Measurements from ENCODE around the gene GPR55. TPM values are rescaled to one million over a fixed set of nuclear protein-coding genes. Genes with fewer than 3 reads are reported as not detected.

The GPR55 gene
- total RNA-seq, 1 experiment from 2014 or later, result 0.07 TPM

GRCh38 chr2:230907361-230908091 lies 17.5 kb downstream of the GPR55 start:
- Histone ChIP-seq H3K27me3 (ENCODE audit: low read length) (no peaks in the 10 kb centered on the region), H3K4me1 (ENCODE audit: insufficient read depth, low read length) (peaks cover 26% of the 10 kb centered on the region), H4K20me1 (ENCODE audit: low read length) (no peaks in the 10 kb centered on the region), H3K9me3 (ENCODE audit: low read length) (no peaks in the 10 kb centered on the region), H3K9ac (ENCODE audit: low read length) (peak overlapping the region; percentile 70), H3K9me2 (replicated peaks; ENCODE audit: low read length) (no peaks in the 10 kb centered on the region), H3K36me3 (ENCODE audit: low read depth, low read length) (no peaks in the 10 kb centered on the region), H3F3A (ENCODE audit: low read length, unreplicated experiment) (no peaks in the 10 kb centered on the region), H3K27ac (ENCODE audit: low read length) (peak overlapping the region; percentile 90), H3K4me3 (ENCODE audit: low read length) (peak overlapping the region; percentile 51), H2AFZ (ENCODE audit: low read length) (no peak overlapping the region), H3K4me2 (ENCODE audit: low read length) (peak overlapping the region; percentile 74), H3K79me2 (ENCODE audit: low read length) (peaks cover 14% of the 10 kb centered on the region)
- intact Hi-C loops (cut with micrococcal nuclease), result no loop called here
- ChIA-PET CTCF (no interaction called here), POLR2A (ENCODE audit: unreplicated experiment) (no interaction called here)
- BruUV-seq (replicated peaks), result no TSS peak
- TF ChIP-seq CTCF (conservative IDR thresholded peaks at IDR 0.05; ENCODE audit: low read depth, low read length) (no peak), EZH2 (IDR thresholded peaks at IDR 0.05; ENCODE audit: low read length, unreplicated experiment) (no peak), EZH2phosphoT487 (IDR thresholded peaks at IDR 0.05; ENCODE audit: borderline replicate concordance, low read length) (no peak)
- DNase-seq (no peak), ATAC-seq (no peak)

- Histone ChIP-seq H4K20me1 (ENCODE audit: low read length) (no peaks in the 10 kb centered on the region), H3K36me3 (ENCODE audit: low read depth, low read length) (no peaks in the 10 kb centered on the region), H3K9ac (ENCODE audit: low read length) (no peak overlapping the region), H3K4me2 (ENCODE audit: low read length) (peak overlapping the region; percentile 74), H3K4me3 (ENCODE audit: low read length) (no peak overlapping the region), H3K9me2 (replicated peaks; ENCODE audit: low read length) (no peaks in the 10 kb centered on the region), H2AFZ (ENCODE audit: low read length) (no peak overlapping the region), H3K9me3 (ENCODE audit: low read length) (no peaks in the 10 kb centered on the region), H3K79me2 (ENCODE audit: low read length) (peaks cover 14% of the 10 kb centered on the region), H3F3A (ENCODE audit: low read length, unreplicated experiment) (no peaks in the 10 kb centered on the region), H3K27ac (ENCODE audit: low read length) (no peak overlapping the region), H3K4me1 (ENCODE audit: insufficient read depth, low read length) (peaks cover 26% of the 10 kb centered on the region), H3K27me3 (ENCODE audit: low read length) (no peaks in the 10 kb centered on the region)
- no peak for ATAC-seq
- ChIA-PET POLR2A (ENCODE audit: unreplicated experiment) (no interaction called here), CTCF (no interaction called here)
- no TSS peak for BruUV-seq (replicated peaks)
- no peak for TF ChIP-seq EZH2 (IDR thresholded peaks at IDR 0.05; ENCODE audit: low read length, unreplicated experiment)
- TF ChIP-seq CTCF (conservative IDR thresholded peaks at IDR 0.05; ENCODE audit: low read depth, low read length), result no peak
- no peak for TF ChIP-seq EZH2phosphoT487 (IDR thresholded peaks at IDR 0.05; ENCODE audit: borderline replicate concordance, low read length)
- intact Hi-C loops (cut with micrococcal nuclease), result no loop called here
- no peak for DNase-seq
These were observed 18.4 kb downstream of the GPR55 start for GRCh38 chr2:230906471-230907230.
